IPS-NIHi7 (cell line): ENCODE data around the gene PRR16.

Experiments
- DNase-seq: peaks from one replicate; pipeline ENCODE4 v3.0.0; 2012; ENCODE audit warnings: mixed read lengths; ENCODE audit errors: extremely low spot score

PRR16 gene

DNA sequence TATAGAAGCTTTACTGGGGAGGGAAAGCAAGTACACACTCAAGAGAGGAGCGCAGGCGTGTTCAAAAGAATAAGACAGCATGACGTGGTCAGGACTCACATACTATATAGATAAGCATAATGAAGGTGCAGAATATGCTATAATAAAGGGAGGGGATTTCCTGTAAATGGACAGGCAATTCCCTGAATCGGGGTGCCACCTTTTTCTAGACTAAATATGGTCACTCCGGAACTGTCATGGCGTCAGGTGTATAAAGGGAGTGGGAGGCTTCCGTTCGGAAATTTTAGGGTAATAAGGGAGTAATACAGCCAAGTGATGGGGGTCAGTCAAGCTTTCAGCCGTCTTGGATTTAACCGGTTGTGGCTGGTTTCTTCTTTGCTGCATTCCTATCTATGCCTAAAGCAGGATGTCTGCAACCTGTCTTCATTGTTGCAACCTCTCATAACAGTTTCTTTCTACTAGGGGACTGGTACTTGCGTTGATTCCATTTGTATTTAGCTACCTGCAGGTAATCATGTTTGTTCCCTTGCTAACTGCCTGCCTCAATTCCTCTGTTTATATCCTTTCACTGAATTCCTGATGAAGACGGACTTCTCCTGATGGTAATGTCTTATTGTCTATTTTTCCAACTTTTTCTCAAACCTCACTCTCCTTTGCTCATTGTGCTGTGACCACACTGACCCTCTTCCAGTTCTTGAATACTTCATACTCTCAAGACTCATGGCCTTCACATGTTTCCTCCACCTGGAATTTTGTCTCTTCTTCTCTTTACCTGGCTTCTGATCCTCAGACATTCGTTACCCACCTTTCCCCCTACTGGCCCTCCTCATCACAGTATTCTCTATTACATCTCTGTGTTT lies 48.9 kb downstream of the PRR16 start:
- no peak for DNase-seq

DNA sequence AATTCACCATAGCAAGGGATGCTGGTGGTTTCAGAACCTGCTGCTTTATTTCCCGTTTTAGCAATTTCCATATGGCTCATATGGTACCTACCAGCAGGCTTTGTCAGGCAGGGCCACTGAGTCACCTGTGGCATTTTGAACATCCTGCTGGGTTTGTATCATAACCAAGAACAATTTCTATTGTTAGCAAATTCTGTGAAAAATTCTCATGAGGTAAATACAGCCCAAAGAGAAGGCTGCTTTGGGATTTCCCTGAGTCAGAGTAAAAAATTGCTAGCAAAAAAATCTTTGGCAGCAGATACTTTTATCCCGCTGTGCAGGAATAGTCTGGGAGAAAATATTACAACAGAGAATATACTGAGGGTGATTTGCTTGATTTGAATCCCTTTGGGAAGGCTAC lies 52.7 kb downstream of the PRR16 start:
- DNase-seq: no peak

DNA sequence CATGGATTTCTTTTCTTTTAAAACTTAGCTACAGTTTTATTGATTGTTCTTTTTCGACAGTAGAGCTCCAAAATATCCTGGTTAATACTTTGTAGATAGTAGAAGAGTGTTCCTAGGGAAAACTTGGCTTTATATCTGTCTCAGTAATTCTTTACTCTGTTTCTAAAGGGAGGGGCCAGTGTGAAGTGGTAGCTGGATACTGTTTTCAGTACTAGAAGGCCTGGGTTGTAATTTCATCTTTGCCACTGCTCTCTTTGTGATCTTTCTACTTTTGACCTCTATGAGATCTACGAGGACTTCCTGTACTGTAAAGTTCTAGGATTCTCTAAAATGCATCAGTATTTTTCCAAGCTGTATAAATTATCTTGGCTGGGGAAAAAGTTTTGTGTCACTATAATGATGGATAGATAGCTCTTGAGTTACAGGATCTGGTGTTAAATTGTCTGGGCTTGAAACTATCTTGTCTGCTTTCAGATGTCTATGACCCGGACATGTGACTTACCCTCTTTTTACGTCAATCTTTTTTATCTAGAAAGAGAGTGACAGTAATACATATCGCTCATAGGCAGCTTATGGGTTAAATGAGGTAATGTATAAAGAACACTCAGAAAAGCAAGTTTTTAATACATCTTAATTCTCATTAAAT lies 53.6 kb downstream of the PRR16 start:
- no peak for DNase-seq

DNA sequence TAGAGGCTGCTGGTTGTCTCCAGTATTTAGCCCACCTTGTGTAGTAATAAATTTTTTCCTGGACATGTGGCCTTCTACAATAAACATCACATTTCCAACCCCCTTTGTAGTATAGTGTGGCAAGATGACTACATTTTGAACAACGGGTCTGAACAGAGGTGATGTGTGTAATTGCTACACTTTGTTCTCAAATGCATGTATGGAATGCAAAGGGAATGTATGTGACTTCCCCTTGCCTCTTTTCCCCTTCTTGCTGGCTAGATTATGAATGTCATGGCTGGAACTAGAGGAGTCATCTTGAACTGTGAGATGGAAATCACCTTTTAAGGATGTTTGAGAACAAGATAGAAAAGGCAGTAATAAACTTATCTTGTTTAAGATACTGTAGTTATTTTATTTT lies 54.5 kb downstream of the PRR16 start:
- no peak for DNase-seq

DNA sequence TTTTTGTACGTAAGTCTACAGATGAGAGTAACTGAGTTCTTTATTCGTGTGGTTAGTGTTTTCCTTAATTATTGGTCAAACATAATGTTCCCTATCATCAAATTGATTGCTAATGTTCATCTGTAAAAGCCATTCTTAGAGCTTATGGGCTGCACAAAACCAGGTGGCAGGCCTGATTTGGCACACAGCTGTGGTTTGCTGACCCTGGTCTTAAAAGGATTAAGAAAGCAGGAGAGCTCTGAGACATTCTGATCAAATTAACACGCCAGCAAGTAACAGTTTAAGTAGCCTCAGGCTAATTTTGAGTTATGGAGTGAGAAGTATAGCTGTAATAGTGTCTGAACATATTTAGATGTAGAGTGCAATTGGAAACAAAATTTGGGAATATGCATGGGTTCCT lies 63.2 kb downstream of the PRR16 start:
- DNase-seq: no peak

DNA sequence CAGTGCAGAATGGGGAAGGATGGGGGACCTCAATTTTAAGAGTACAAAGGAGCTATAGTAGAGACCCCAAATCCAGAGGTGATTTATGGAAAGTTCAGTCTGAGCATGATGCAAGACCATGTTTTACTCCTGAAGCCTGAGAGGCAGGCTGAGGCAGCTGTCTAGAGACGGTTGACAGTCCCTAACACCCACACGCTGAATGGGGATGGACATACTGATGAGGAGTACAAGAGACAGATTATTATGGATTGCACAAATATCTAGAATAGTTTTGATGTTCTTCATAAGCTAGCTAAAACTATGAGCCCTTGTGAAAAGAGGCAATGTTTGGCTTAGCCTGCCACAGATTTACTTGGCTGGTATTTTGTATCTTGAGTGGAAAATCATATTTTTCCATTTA lies 64.5 kb downstream of the PRR16 start:
- no peak for DNase-seq

DNA sequence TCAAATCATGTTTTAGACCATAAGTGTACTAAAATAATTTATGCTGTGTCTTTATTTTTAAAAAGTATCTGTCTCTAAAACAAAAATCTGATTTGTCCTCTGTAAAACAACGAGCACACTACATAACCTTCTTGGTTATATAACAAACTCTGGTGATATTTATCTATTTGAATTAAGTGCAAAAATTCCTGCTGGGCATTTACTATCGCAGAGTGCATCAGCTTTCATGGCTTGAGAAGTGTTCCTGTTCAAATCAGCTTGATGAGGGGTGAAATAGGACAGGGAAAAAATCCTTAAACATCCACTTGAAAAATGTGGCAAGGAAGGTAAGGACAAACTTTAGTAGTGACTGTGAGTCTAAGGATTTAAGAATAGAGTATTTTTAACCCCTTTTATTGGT lies 65.3 kb downstream of the PRR16 start:
- DNase-seq: no peak

DNA sequence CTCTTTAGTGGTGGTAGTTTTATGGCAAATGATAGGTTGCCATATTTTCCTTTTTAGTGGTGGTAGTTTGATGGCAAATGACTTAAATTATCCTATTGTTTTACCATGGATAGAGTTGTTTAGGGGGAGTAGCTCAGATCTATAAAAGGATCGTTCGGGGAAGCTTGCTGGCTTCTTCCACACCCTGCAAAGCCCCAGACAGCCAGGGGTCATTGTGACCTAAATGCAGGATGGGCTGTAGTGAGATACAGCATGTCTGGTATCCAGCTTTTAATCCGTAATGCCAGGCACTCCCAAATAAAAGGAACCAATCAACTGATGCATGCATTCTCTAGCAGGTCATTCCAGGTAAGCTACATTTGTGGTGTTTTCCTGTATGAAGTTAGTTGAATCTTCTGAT lies 67.1 kb downstream of the PRR16 start:
- no peak for DNase-seq

DNA sequence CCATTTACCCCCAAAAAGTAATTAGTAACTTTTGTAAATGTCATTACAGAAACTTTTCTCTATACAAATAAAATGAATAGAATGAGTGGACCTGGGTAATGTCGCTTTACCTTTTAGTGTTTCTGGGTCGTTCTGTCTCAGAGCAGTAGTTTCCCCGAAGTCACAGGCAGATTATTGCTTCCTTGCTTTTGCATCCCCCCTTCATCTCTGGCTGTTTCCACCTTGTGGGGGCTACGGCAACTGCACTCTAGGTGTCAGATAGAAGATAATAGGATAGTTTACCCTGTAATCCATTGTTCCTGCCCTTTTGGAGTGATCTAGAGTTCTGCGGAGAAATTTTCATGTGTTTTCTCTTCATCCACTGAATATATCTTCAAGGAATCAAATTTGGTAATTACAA lies 68.7 kb downstream of the PRR16 start:
- peak; percentile 63 for DNase-seq

DNA sequence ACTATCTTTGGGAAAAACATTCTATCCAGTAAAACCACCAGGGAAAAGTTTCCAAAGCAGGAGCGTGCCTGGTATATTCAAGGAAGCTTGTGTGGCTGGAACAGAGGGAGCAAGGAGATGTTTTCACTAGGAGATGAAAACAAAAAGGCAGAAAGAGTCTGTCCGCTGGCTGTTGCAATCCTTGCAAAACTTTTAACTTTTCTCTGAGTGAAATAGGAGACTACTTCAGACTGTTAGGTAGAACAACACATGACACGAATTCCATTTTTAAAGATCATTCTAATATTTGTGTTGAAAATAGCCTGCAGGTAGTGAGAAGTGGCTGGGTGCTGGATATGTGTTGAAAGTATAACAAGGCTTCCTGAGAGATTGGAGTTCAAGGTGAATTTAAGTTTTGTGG lies 69.5 kb downstream of the PRR16 start:
- DNase-seq: no peak

DNA sequence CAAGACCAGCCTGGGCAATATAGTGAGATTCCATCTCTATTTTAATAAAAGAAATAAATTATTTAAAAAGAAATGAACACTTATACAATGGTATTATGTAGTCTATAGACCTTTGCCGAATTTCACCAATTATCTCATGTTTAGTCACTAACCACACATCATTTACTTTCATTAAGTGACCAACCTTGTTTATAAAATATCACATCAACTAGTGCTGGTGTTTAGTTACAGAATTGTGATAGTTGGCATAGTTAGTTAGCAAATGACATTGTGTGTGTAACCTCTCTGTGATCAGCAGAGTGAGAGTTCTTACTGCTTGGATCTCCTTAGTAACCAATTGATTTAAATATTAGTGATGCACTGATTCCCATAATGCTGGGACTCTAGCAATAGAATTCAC lies 71.8 kb downstream of the PRR16 start:
- DNase-seq: no peak

DNA sequence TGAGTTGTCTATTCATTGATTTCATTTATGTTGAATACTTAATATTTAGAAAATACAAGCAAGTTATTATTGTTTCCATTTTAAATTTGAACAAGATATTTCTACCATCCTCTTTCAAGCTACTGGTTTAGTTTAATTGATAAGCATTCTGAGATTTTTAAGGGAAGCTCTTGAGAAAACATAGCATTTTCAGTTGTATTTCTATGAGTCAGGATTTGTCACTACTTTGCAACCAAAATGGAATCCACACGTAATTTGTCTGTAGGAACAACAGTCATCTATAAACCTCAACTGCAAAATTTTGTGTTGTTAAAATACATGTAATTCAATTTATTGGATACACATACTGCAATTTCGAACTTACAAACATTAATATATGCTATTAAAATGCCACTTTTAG lies 74.0 kb downstream of the PRR16 start:
- DNase-seq: no peak

DNA sequence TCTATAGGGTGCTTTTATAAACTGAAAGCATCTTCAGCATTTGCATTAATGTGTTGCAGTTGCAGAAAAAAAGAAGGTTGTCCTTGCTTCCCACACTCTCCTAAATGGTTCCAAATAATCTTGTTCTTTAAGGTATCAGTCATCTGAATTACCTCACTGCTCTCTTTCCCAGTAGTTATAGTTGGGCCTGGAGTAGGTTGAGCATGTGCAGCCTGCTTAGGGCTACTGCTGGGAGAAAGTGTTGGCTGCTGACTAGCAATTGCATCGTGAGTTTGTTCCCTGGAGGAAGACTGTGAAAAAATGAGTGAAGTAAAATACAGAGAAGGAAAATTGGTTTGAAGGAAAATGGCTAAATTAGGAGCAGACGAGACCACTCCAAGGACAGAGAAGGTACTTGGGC lies 74.5 kb downstream of the PRR16 start:
- DNase-seq: no peak

DNA sequence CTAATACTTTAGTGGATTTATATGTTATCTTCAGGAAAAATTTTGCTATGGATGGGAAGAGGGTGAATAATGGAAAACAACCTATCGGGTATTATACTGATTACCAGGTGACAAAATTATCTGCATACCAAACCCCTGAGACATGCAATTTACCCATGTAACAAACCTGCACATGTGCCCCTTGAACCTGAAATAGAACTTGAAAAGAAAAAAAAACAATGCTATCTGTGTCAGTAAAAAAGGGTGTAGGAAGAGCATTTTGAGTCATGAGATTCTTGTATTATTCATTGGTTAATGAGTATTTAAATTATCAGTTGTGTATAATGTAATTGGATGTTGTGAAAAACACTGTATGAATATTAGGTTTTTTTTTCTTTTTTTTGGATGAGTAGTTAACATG lies 75.4 kb downstream of the PRR16 start:
- no peak for DNase-seq

DNA sequence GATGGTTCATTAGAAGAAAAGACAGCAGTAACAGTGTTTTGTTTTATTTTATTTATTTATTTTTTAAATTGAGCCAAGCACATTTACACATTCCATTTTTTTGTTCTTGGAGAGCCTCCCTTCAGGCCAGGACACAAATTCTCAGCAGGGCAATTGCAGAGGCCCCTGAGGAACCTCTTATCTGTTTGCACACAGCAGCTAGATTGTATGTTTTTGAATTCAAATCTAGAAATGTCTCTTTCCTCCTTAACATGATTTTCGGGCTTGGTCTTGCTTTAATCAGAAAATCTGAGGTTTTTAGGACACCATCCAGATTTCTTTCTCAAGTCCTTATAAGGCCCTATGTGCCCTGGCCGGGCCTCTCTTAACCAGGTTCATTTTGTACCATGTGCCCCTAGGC lies 76.0 kb downstream of the PRR16 start:
- DNase-seq: no peak

DNA sequence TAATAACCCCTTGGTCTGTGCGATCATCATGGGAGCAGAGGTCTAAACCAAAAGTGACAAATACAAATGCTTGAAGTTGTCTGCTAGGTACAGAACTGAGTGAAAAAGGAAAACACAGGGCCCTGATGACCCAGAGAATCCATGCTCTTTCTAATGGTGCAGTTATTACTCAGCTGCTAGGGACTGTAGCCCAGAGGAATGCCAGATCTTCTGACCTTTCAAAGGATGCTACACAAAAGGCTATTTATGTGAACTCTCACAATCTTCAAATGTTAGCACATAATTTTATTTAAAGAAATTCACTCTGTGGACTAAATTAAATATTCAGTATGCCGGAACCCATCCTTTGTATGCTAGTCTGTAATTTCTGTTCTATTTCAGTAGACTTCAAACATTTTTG lies 79.9 kb downstream of the PRR16 start:
- DNase-seq: no peak

DNA sequence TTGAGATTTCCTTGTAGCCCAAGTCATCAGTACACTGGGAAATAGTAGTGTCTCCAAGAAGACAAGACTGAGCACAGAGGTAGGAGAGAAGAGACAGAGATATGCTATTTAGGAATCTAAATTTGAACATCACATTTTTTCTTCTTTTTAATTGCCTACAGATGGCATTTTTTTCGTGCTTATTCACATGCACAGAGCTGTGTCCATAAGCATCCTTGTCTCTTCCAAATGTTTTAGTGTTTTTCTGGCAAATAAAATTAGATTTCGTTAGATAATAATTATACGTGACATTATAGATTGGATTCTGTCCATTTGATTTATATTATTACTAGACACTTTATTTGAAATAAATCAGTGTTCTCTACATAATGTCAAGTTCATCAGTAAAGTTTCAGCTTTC lies 80.9 kb downstream of the PRR16 start:
- DNase-seq: no peak

DNA sequence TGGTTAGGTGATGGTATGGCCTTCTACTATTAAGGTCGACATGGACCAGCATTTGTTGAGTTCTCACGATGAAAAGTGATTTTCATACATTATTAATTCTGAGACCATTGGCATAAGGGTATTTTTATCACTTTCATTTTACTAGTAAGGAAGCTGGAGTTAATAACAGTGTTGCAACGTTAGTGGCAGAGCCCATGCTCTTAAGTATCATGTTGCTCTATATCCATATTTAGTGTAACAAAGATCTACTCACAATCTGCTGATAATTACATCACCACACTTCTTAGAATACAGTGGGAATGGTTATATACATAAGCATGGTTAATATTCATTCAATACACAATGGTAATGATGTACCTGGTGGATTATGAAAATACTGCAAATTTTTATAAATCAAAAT lies 81.9 kb downstream of the PRR16 start:
- DNase-seq: no peak

DNA sequence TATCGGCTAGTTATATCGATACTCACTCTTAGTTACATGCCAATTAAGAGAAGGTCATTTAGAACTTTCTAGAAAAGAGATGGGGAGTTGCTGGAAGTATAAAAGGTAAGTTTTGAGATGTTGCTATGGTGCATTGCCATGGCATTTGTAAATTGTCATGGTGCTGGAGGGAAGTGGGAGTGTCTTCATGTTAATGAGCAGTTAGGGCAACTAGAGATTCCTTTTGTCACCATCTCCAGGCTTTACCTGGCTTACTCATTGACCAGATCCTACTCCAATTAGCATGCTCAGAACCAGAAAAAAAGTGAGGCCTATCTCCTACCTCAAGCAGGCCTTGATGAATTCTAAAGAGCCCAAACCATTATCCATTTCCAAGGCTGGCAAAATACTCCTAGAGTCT lies 82.8 kb downstream of the PRR16 start:
- no peak for DNase-seq

DNA sequence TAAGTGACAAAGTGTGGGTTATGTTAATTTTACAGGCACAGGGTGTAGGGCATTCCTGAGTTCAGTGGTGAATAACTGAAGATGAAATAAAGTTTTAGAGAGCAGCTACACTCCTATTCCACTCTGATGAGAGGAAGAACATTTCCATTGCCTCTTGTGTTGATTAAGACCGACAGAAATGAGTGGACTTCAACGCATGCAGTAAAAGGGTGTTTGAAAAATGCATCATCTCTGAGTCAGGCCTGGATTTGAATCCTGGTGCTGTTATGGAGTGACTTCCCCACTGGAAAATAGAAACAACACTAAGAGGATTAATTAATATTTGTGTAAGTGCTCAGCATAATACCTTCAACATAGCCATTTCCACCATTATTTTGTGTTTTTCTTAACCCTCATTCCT lies 86.3 kb downstream of the PRR16 start:
- no peak for DNase-seq

DNA sequence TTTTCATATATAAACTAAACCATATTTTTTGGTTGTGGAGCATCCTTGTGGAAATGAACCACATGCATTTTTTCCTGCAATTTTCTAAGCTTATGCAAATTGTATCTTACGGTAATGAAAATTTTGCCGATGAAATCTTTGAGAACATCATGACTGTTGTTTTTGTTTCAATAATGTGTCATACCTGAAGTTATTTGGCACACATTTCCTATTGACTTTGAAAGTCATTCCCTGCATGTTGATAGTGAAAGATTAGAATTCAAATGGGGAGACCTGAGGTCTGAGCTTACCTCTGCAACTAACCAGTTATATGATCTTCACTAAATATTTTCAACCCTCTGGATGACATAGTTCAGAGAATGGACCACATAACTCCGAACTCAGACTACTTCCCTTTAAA lies 88.5 kb downstream of the PRR16 start:
- DNase-seq: no peak

DNA sequence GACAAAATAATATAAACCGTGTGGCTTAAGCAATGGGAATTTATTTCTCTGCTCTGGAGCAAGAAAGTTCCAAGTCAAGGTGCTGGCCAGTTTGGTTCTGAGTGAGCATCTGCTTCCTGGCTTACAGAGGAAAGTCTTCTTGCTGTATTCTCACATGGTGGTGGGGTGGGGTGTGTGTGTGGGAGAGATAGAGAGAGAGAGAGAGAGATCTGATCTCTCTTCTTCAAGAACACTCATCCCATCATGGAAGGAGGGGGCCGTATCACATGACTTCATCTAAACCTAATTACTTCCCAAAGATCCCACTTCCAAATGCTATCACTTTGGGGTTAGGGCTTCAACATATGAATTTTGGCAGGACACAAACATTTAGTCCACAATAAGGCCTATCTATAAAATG lies 91.2 kb downstream of the PRR16 start:
- DNase-seq: no peak

DNA sequence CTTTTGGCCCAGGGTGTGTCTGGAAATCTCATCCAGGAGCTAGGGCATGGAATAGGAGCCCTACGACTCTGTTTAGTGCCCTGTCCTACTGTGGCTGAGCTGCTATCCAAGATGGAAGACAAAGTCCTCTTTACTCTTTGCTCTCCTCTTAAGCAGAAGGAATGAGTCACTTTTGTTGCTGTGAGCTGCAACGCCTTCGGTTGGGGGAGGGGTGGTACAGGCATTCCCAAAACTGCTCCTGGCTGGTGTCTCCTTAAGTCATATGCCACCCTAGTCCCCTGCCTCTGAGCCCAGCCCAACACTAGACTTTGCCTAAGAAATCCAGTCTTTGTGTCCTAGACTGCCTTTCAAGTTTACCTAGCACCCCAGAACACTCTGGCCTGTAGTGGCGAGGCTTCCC lies 99.9 kb downstream of the PRR16 start:
- DNase-seq: no peak

DNA sequence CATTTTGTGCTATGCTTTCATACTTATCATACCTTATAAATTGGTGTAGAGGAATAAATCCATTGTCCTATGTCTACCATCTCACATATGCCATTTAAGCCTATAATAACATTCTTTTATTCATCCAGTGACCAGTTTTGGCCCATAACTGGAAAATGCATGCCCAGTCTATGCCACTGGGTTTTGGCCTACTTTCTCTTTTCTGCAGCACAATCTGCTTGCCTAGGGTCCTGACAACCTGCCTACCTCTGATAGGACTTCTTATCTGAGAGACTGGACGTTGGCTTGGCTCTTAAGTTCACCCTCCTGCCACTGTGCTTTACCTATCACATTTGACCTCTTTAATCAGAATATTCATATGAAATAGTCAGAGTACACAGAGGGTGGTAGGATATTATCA lies 103.0 kb downstream of the PRR16 start:
- DNase-seq: no peak
